WTC11 (cell line): ENCODE measurements around the gene CCDC182. TPM values are rescaled to one million over a fixed set of nuclear protein-coding genes. Genes with fewer than 3 reads are reported as not detected.

Experiments used
- ATAC-seq: fragments of 200-7000 bp; cut with Tn5 transposase; 2 replicates; pipeline ENCODE4 v1.10.0; 2021; ENCODE audit warnings: mild to moderate bottlenecking, moderate library complexity
- CTCF ChIA-PET: fragments of 300-600 bp; sonication (Branson Sonifier 250); formaldehyde crosslinking; loops from one replicate; lab custom pipeline; 2021; ENCODE audit warnings: antibody characterized with exemption; lab: Charles Lee
- POLR2A ChIA-PET: fragments of 350-600 bp; sonication (Branson Sonifier 250); formaldehyde crosslinking; loops from one replicate; lab custom pipeline; 2021; ENCODE audit warnings: antibody characterized with exemption; lab: Charles Lee
- DNase-seq: peaks from one replicate; pipeline ENCODE4 v3.0.0; 2021; ENCODE audit warnings: low spot score
- H3K27ac Mint-ChIP-seq: 2 replicates; pipeline ENCODE4 v1.8.0; 2021; ENCODE audit warnings: mixed read lengths
- H3K27me3 Mint-ChIP-seq: 2 replicates; pipeline ENCODE4 v1.8.0; 2021; ENCODE audit warnings: low read depth, mild to moderate bottlenecking, moderate library complexity, mixed read lengths
- H3K36me3 Mint-ChIP-seq: 2 replicates; pipeline ENCODE4 v1.8.0; 2021; ENCODE audit warnings: mixed read lengths
- H3K4me1 Mint-ChIP-seq: 2 replicates; pipeline ENCODE4 v1.8.0; 2022; ENCODE audit warnings: mixed read lengths
- H3K4me3 Mint-ChIP-seq: 2 replicates; pipeline ENCODE4 v1.8.0; 2021; ENCODE audit warnings: mild to moderate bottlenecking, moderate library complexity, mixed read lengths
- H3K9me3 Mint-ChIP-seq: 2 replicates; pipeline ENCODE4 v1.8.0; 2021; ENCODE audit warnings: mixed read lengths
- FOXP1 ChIP-seq: sonication (generic); formaldehyde crosslinking; IDR thresholded peaks from 2 replicates; pipeline ENCODE4 v1.8.0; 2022; ENCODE audit warnings: missing genetic modification reagents, mild to moderate bottlenecking, moderate library complexity, borderline replicate concordance
- IRF2 ChIP-seq: sonication (generic); formaldehyde crosslinking; IDR thresholded peaks from 2 replicates; pipeline ENCODE4 v1.8.0; 2022; ENCODE audit warnings: low read depth, missing genetic modification reagents, borderline replicate concordance
- MXD4 ChIP-seq: fragments of 250-450 bp; sonication (Bioruptor Pico); IDR thresholded peaks from 2 replicates; pipeline ENCODE4 v1.8.0; 2021; ENCODE audit warnings: mild to moderate bottlenecking, moderate library complexity, borderline replicate concordance
- NFATC4 ChIP-seq: fragments of 250-450 bp; sonication (Bioruptor Pico); IDR thresholded peaks from 2 replicates; pipeline ENCODE4 v1.9.0; 2021; ENCODE audit warnings: mild to moderate bottlenecking
- NR1H2 ChIP-seq: sonication (generic); formaldehyde crosslinking; IDR thresholded peaks from 2 replicates; pipeline ENCODE4 v1.9.0; 2021; ENCODE audit warnings: mild to moderate bottlenecking, moderate library complexity, missing genetic modification reagents
- TEAD1 ChIP-seq: sonication (generic); formaldehyde crosslinking; IDR thresholded peaks from 2 replicates; pipeline ENCODE4 v1.8.0; 2022; ENCODE audit warnings: mild to moderate bottlenecking, missing genetic modification reagents
- TP53 ChIP-seq: sonication (generic); formaldehyde crosslinking; IDR thresholded peaks from 2 replicates; pipeline ENCODE4 v1.8.1; 2023; ENCODE audit warnings: mild to moderate bottlenecking, missing genetic modification reagents
- ZBTB21 ChIP-seq: sonication (generic); formaldehyde crosslinking; IDR thresholded peaks from 2 replicates; pipeline ENCODE4 v1.8.1; 2023; ENCODE audit warnings: mild to moderate bottlenecking, missing genetic modification reagents, borderline replicate concordance
- ZNF396 ChIP-seq: fragments of 250-450 bp; sonication (Bioruptor Pico); IDR thresholded peaks from 2 replicates; pipeline ENCODE4 v1.8.0; 2021; ENCODE audit warnings: mild to moderate bottlenecking, moderate library complexity, borderline replicate concordance
- total RNA-seq: library from RNA; stranded (reverse); gene quantifications from 3 replicates; pipeline ENCODE4 v1.2.3, GENCODE V29; 2021
- TF ChIP-seq, protein P1 (sequence below): sonication (generic); formaldehyde crosslinking; conservative IDR thresholded peaks from 2 replicates; pipeline ENCODE4 v1.8.1; 2023; ENCODE audit warnings: mild to moderate bottlenecking, low read depth, missing genetic modification reagents, moderate library complexity
- TF ChIP-seq, protein P2 (sequence below): sonication (generic); formaldehyde crosslinking; IDR thresholded peaks from 2 replicates; pipeline ENCODE4 v1.8.0; 2022; ENCODE audit warnings: mild to moderate bottlenecking, missing genetic modification reagents
- TF ChIP-seq, protein P3 (sequence below): sonication (generic); formaldehyde crosslinking; IDR thresholded peaks from 2 replicates; pipeline ENCODE4 v1.8.1; 2023; ENCODE audit warnings: mild to moderate bottlenecking, moderate library complexity, missing genetic modification reagents
- TF ChIP-seq, protein P4 (sequence below): fragments of 200-600 bp; IDR thresholded peaks from 2 replicates; pipeline ENCODE4 v1.8.0; 2022; ENCODE audit warnings: antibody characterized with exemption
- TF ChIP-seq, protein P5 (sequence below): sonication (generic); formaldehyde crosslinking; conservative IDR thresholded peaks from 2 replicates; pipeline ENCODE4 v1.8.1; 2022; ENCODE audit warnings: mild to moderate bottlenecking, missing genetic modification reagents
- TF ChIP-seq, protein P6 (sequence below): sonication (generic); formaldehyde crosslinking; IDR thresholded peaks from 2 replicates; pipeline ENCODE4 v1.8.0; 2022; ENCODE audit warnings: mild to moderate bottlenecking, missing genetic modification reagents
- TF ChIP-seq, protein P7 (sequence below): fragments of 250-450 bp; sonication (Bioruptor Pico); IDR thresholded peaks from 2 replicates; pipeline ENCODE4 v1.8.0; 2021; ENCODE audit warnings: mild to moderate bottlenecking

The CCDC182 gene
- total RNA-seq, 1 experiment from 2014 or later, result not detected

DNA sequence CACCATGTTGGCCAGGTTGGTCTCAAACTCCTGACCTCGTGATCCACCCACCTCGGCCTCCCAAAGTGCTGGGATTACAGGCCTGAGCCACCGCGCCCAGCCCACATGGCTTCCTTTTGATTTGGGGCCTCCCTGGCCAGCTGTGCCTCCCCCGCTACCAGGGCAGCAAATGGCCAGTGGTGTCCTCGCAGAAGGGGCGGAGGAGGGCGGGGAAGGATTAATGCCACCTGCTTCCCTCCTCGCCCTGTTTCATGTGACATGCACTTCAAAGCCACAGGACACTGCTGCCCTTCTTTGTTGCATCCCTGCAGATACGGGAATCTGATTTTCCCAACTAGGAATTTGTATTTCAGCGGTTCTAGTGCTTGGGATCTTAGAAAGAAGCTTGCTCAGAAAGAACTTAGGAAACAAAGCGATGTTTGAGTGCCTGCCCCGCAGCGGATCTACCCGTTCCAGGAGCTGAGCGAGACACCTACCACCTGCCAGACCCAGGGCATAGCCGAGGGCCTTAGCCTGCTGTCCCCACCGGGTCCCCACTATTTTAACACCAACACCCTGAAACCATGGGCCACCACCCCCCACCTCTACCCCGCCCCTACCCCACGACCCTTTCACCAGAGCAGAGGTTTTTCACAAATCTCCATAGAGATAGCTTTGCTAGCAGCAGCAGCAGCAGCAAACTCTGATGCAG, 37.7 kb upstream of the CCDC182 start (continued):
- TF ChIP-seq, protein P1, sequence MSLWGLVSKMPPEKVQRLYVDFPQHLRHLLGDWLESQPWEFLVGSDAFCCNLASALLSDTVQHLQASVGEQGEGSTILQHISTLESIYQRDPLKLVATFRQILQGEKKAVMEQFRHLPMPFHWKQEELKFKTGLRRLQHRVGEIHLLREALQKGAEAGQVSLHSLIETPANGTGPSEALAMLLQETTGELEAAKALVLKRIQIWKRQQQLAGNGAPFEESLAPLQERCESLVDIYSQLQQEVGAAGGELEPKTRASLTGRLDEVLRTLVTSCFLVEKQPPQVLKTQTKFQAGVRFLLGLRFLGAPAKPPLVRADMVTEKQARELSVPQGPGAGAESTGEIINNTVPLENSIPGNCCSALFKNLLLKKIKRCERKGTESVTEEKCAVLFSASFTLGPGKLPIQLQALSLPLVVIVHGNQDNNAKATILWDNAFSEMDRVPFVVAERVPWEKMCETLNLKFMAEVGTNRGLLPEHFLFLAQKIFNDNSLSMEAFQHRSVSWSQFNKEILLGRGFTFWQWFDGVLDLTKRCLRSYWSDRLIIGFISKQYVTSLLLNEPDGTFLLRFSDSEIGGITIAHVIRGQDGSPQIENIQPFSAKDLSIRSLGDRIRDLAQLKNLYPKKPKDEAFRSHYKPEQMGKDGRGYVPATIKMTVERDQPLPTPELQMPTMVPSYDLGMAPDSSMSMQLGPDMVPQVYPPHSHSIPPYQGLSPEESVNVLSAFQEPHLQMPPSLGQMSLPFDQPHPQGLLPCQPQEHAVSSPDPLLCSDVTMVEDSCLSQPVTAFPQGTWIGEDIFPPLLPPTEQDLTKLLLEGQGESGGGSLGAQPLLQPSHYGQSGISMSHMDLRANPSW, result 0 out of 2 replicates have a peak, but pooled peaks have one; percentile 38

DNA sequence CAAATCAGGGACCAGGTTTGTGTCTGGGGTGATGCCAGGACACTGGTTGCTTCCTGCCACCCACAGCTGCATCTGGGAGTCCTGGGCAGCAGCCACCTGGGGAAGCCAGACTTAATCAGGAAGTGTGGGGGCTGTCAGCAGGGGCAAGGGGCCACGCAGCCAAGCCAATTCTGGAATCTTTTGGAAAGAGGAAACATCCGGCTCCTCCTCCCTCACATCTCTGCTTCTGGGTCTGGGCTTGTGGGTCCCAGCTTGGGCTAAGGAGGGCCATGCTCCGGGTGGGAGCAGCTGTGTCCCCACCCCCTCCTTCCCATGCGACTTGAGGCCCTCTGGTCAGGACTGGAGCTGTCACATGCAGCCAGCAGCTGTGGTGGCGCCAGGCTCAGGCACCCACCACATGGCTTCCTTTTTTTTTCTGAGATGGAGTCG, 37.0 kb upstream of the CCDC182 start:
- Mint-ChIP-seq H3K9me3 (no peaks in the 10 kb centered on the region), H3K27ac (no peak overlapping the region), H3K36me3 (no peaks in the 10 kb centered on the region), H3K4me1 (peaks cover 9% of the 10 kb centered on the region), H3K27me3 (peaks cover 8% of the 10 kb centered on the region), H3K4me3 (no peak overlapping the region)
- DNase-seq, result no peak
- ChIA-PET POLR2A (no interaction called here), CTCF (interaction anchor here (0.7 to 4.6 kb wide), 13 partner anchors 9 to 648 kb away, joined by 3 to 78 read pairs (median 12); no protein-coding TSS in a partner anchor)
- no peak for ATAC-seq
- TF ChIP-seq ZBTB21 (CRISPR knock-in tag), result no peak
- 0 out of 2 replicates have a peak, but pooled peaks have one; percentile 1 for TF ChIP-seq FOXP1 (CRISPR knock-in tag)

DNA sequence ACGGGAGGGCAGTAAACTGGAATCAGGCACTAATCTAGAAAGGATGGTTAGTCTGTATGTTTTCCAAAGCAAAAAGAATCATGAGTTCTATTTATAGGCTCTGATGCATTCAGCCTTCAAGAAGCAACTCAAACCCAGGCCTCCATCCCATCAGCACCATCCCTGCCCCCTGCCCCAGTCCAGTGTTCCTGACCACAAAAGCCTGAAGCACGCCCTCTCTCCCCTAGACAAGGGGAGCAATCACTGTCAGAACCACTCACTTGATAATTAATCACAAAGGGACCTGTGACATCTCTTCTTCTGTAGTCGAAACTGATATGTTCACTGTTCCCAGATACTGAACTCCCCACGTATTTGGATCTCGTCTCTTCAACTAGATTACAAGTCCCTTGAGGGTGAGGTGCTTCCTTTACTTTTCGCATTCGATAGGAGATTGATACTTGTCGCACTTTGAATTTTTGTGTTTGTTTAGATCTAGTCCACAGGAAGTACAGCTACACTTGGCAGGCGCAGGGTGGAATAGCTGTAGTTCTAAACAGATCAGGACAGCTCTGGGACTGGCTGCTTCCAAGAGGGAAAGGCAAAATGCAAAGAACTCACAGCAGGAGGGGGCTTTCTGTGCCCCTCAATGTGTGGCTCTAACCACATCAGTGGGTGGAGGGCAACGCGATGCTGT, 36.4 kb upstream of the CCDC182 start:
- Mint-ChIP-seq H3K4me3 (no peak overlapping the region), H3K27ac (no peak overlapping the region), H3K4me1 (peaks cover 9% of the 10 kb centered on the region)
- CTCF ChIA-PET, result interaction anchor here (2.3 to 4.6 kb wide), 8 partner anchors 9 to 110 kb away, joined by 7 to 78 read pairs (median 29); no protein-coding TSS in a partner anchor
- TF ChIP-seq NFATC4 (CRISPR knock-in tag) (no peak), FOXP1 (CRISPR knock-in tag) (no peak), MXD4 (CRISPR knock-in tag) (no peak), IRF2 (no peak), NR1H2 (no peak), ZNF396 (CRISPR knock-in tag) (no peak), TEAD1 (CRISPR knock-in tag) (no peak), TP53 (no peak)
- TF ChIP-seq, protein P2, sequence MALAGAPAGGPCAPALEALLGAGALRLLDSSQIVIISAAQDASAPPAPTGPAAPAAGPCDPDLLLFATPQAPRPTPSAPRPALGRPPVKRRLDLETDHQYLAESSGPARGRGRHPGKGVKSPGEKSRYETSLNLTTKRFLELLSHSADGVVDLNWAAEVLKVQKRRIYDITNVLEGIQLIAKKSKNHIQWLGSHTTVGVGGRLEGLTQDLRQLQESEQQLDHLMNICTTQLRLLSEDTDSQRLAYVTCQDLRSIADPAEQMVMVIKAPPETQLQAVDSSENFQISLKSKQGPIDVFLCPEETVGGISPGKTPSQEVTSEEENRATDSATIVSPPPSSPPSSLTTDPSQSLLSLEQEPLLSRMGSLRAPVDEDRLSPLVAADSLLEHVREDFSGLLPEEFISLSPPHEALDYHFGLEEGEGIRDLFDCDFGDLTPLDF (CRISPR knock-in tag), result no peak
- TF ChIP-seq, protein P3, sequence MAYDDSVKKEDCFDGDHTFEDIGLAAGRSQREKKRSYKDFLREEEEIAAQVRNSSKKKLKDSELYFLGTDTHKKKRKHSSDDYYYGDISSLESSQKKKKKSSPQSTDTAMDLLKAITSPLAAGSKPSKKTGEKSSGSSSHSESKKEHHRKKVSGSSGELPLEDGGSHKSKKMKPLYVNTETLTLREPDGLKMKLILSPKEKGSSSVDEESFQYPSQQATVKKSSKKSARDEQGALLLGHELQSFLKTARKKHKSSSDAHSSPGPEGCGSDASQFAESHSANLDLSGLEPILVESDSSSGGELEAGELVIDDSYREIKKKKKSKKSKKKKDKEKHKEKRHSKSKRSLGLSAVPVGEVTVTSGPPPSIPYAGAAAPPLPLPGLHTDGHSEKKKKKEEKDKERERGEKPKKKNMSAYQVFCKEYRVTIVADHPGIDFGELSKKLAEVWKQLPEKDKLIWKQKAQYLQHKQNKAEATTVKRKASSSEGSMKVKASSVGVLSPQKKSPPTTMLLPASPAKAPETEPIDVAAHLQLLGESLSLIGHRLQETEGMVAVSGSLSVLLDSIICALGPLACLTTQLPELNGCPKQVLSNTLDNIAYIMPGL (CRISPR knock-in tag), result no peak
- TF ChIP-seq, protein P4, sequence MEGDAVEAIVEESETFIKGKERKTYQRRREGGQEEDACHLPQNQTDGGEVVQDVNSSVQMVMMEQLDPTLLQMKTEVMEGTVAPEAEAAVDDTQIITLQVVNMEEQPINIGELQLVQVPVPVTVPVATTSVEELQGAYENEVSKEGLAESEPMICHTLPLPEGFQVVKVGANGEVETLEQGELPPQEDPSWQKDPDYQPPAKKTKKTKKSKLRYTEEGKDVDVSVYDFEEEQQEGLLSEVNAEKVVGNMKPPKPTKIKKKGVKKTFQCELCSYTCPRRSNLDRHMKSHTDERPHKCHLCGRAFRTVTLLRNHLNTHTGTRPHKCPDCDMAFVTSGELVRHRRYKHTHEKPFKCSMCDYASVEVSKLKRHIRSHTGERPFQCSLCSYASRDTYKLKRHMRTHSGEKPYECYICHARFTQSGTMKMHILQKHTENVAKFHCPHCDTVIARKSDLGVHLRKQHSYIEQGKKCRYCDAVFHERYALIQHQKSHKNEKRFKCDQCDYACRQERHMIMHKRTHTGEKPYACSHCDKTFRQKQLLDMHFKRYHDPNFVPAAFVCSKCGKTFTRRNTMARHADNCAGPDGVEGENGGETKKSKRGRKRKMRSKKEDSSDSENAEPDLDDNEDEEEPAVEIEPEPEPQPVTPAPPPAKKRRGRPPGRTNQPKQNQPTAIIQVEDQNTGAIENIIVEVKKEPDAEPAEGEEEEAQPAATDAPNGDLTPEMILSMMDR, result no peak
- TF ChIP-seq, protein P5, sequence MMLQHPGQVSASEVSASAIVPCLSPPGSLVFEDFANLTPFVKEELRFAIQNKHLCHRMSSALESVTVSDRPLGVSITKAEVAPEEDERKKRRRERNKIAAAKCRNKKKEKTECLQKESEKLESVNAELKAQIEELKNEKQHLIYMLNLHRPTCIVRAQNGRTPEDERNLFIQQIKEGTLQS (CRISPR knock-in tag), result no peak
- TF ChIP-seq, protein P6, sequence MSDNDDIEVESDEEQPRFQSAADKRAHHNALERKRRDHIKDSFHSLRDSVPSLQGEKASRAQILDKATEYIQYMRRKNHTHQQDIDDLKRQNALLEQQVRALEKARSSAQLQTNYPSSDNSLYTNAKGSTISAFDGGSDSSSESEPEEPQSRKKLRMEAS (CRISPR knock-in tag), result no peak
- TF ChIP-seq, protein P7, sequence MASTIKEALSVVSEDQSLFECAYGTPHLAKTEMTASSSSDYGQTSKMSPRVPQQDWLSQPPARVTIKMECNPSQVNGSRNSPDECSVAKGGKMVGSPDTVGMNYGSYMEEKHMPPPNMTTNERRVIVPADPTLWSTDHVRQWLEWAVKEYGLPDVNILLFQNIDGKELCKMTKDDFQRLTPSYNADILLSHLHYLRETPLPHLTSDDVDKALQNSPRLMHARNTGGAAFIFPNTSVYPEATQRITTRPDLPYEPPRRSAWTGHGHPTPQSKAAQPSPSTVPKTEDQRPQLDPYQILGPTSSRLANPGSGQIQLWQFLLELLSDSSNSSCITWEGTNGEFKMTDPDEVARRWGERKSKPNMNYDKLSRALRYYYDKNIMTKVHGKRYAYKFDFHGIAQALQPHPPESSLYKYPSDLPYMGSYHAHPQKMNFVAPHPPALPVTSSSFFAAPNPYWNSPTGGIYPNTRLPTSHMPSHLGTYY, result no peak
- TF ChIP-seq, all 79 proteins: peak for 0
- POLR2A ChIA-PET, result no interaction called here
- Mint-ChIP-seq H3K36me3 (no peaks in the 10 kb centered on the region), H3K9me3 (no peaks in the 10 kb centered on the region), H3K27me3 (peaks cover 4% of the 10 kb centered on the region)
- DNase-seq (no peak), ATAC-seq (no peak)
